Measurements from ENCODE around the gene ZNF296. TPM values are rescaled to one million over a fixed set of nuclear protein-coding genes. Genes with fewer than 3 reads are reported as not detected.

The ZNF296 gene
- total and polyA plus RNA-seq, 2 experiments from 2014 or later: 1.2 TPM; not detected in 1

- Histone ChIP-seq H3K36me3 (replicated peaks; ENCODE audit: insufficient read depth, low read depth) (no peaks in the 10 kb centered on the region), H3K79me2 (peaks cover 22% of the 10 kb centered on the region), H4K20me1 (ENCODE audit: insufficient read depth, poor library complexity, severe bottlenecking) (no peaks in the 10 kb centered on the region), H3K4me2 (no peak overlapping the region), H3K27ac (no peak overlapping the region), H3K9me2 (replicated peaks; ENCODE audit: insufficient read depth) (no peaks in the 10 kb centered on the region), H3K27me3 (no peaks in the 10 kb centered on the region), H3K4me3 (no peak overlapping the region), H3K4me1 (ENCODE audit: insufficient read depth) (no peaks in the 10 kb centered on the region), H3K9me3 (ENCODE audit: low read depth) (no peaks in the 10 kb centered on the region), H2AFZ (no peak overlapping the region)
- DNase-seq (ENCODE audit: low spot score): no peak
- TF ChIP-seq CTCF (IDR thresholded peaks at IDR 0.05; ENCODE audit: poor library complexity) (no peak), EZH2 (IDR thresholded peaks at IDR 0.05; ENCODE audit: borderline replicate concordance) (no peak), EZH2phosphoT487 (IDR thresholded peaks at IDR 0.05; ENCODE audit: low read depth, severe bottlenecking, unreplicated experiment) (no peak)
- 94% methylated on average over 6 of the region's 8 CpGs for WGBS (ENCODE audit: low lambda C conversion rate, missing lambda C conversion rate)
These were observed 19.4 kb downstream of the ZNF296 start for GRCh38 chr19:45056831-45057230.

GRCh38 chr19:45051929-45052579, 24.2 kb downstream of the ZNF296 start:
- peaks cover 70% of the 10 kb centered on the region for H3K79me2 ChIP-seq
- no peaks in the 10 kb centered on the region for H3K36me3 ChIP-seq (replicated peaks; ENCODE audit: insufficient read depth, low read depth)
- H3K27ac ChIP-seq: peak overlapping the region; percentile 40
- H3K9me3 ChIP-seq (ENCODE audit: low read depth): no peaks in the 10 kb centered on the region
- peaks cover 42% of the 10 kb centered on the region for H4K20me1 ChIP-seq (ENCODE audit: insufficient read depth, poor library complexity, severe bottlenecking)
- no peak overlapping the region for H3K4me3 ChIP-seq
- TF ChIP-seq EZH2 (IDR thresholded peaks at IDR 0.05; ENCODE audit: borderline replicate concordance) (no peak), EZH2phosphoT487 (IDR thresholded peaks at IDR 0.05; ENCODE audit: low read depth, severe bottlenecking, unreplicated experiment) (no peak), CTCF (IDR thresholded peaks at IDR 0.05; ENCODE audit: poor library complexity) (no peak)
- WGBS (ENCODE audit: low lambda C conversion rate, missing lambda C conversion rate): 75% methylated on average over 9 of the region's 9 CpGs
- H3K4me1 ChIP-seq (ENCODE audit: insufficient read depth): peaks cover under 1% of the 10 kb centered on the region
- DNase-seq (ENCODE audit: low spot score): peak; percentile 34
- H3K27me3 ChIP-seq: no peaks in the 10 kb centered on the region
- peak overlapping the region; percentile 12 for H3K4me2 ChIP-seq
- no peaks in the 10 kb centered on the region for H3K9me2 ChIP-seq (replicated peaks; ENCODE audit: insufficient read depth)
- H2AFZ ChIP-seq: no peak overlapping the region

- H4K20me1 ChIP-seq (ENCODE audit: insufficient read depth, poor library complexity, severe bottlenecking): peaks cover 59% of the 10 kb centered on the region
- H3K36me3 ChIP-seq (replicated peaks; ENCODE audit: insufficient read depth, low read depth): no peaks in the 10 kb centered on the region
These were observed 26.2 kb downstream of the ZNF296 start for GRCh38 chr19:45050036-45050435.

More at GRCh38 chr19:45050036-45050435, 26.2 kb downstream of the ZNF296 start:
- DNase-seq (ENCODE audit: low spot score): no peak
- 87% methylated on average over 6 of the region's 6 CpGs for WGBS (ENCODE audit: low lambda C conversion rate, missing lambda C conversion rate)
- Histone ChIP-seq H3K79me2 (peaks cover 87% of the 10 kb centered on the region), H2AFZ (no peak overlapping the region), H3K4me1 (ENCODE audit: insufficient read depth) (peaks cover 10% of the 10 kb centered on the region), H3K27ac (no peak overlapping the region), H3K4me2 (no peak overlapping the region), H3K9me2 (replicated peaks; ENCODE audit: insufficient read depth) (no peaks in the 10 kb centered on the region), H3K9me3 (ENCODE audit: low read depth) (no peaks in the 10 kb centered on the region), H3K4me3 (no peak overlapping the region), H3K27me3 (no peaks in the 10 kb centered on the region)
- TF ChIP-seq EZH2 (IDR thresholded peaks at IDR 0.05; ENCODE audit: borderline replicate concordance) (no peak), CTCF (IDR thresholded peaks at IDR 0.05; ENCODE audit: poor library complexity) (no peak), EZH2phosphoT487 (IDR thresholded peaks at IDR 0.05; ENCODE audit: low read depth, severe bottlenecking, unreplicated experiment) (no peak)
